Gastroesophageal sphincter (tissue), 4 donors: ENCODE data around the gene MXD1. TPM values are rescaled to one million over a fixed set of nuclear protein-coding genes. Genes with fewer than 3 reads are reported as not detected.
"Not testable (repeated sequence)": the region's sequence is repeated elsewhere in the genome, so short reads cannot be mapped to it uniquely, and the experiment has no call there.

ENCODE experiments used
- ATAC-seq: fragments of 150-250 bp; one replicate; pipeline ENCODE4 v1.9.1; 2016; ENCODE audit warnings: mild to moderate bottlenecking, moderate library complexity
- H3K27ac ChIP-seq, 4 donors: fragments of 200-600 bp; sonication (generic) in 3 of 4; 1 replicate in 3 of 4; 2 replicates in 1 of 4; pipeline ENCODE4 v1.5.1; 2016 to 2019
- H3K27me3 ChIP-seq: fragments of 200-600 bp; sonication (generic); one replicate; pipeline ENCODE4 v1.5.1; 2019
- H3K36me3 ChIP-seq, 2 donors: fragments of 200-600 bp; sonication (generic); one replicate each; pipeline ENCODE4 v1.5.1; 2019; ENCODE audit warnings: control low read depth in 1 of 2
- H3K4me1 ChIP-seq, 3 donors: fragments of 200-600 bp; sonication (generic); 1 replicate in 2 of 3; 2 replicates in 1 of 3; pipeline ENCODE4 v1.5.1; 2016 to 2019; ENCODE audit warnings: control low read depth in 2 of 3
- H3K4me3 ChIP-seq, 2 donors: fragments of 200-600 bp; sonication (generic); one replicate each; pipeline ENCODE4 v1.5.1; 2019; ENCODE audit warnings: mild to moderate bottlenecking in 1 of 2, moderate library complexity in 1 of 2
- H3K9me3 ChIP-seq, 3 donors: fragments of 200-600 bp; sonication (generic); one replicate each; pipeline ENCODE4 v1.5.1; 2017 to 2019; ENCODE audit warnings: control low read depth in 2 of 3
- CTCF ChIP-seq, 4 experiments: fragments of 200-600 bp in 2 of 4; fragments of 450-650 bp in 2 of 4; sonication (generic) in 1 of 4; IDR thresholded peaks; one replicate each; pipeline ENCODE4 v1.5.1; 2017 to 2019; ENCODE audit warnings: antibody characterized with exemption in 4 of 4, mild to moderate bottlenecking in 2 of 4, moderate library complexity in 2 of 4
- EP300 ChIP-seq: sonication (generic); formaldehyde crosslinking; IDR thresholded peaks from one replicate; pipeline ENCODE4 v1.6.1; 2017; ENCODE audit warnings: antibody characterized with exemption, mild to moderate bottlenecking
- POLR2A ChIP-seq, 2 donors: fragments of 450-650 bp; IDR thresholded peaks; one replicate each; pipeline ENCODE4 v1.6.1; 2017; ENCODE audit warnings: antibody characterized with exemption in 2 of 2, mild to moderate bottlenecking in 2 of 2, moderate library complexity in 1 of 2
- POLR2AphosphoS5 ChIP-seq: sonication (generic); formaldehyde crosslinking; IDR thresholded peaks from one replicate; pipeline ENCODE4 v1.6.1; 2017; ENCODE audit warnings: antibody characterized with exemption
- WGBS, 2 donors: methylation state at CpG; one replicate each; pipeline ENCODE4 v1.1.5; 2018; ENCODE audit warnings: low coverage in 1 of 2; 5-methylcytosine and 5-hydroxymethylcytosine counted together
- total RNA-seq, 4 donors: library from RNA; depleted of rRNA; stranded (reverse); fragments of >200 nt; gene quantifications; one replicate each; pipeline ENCODE4 v1.1.0, GENCODE V29; 2016

The MXD1 gene
- total RNA-seq, 4 donors from 2014 or later, result 10.5 to 15.6 (median 13.3) TPM

- peaks cover 2 to 27% (median 9%) of the 10 kb centered on the region in 3 donors for H3K4me1 ChIP-seq
- H3K27ac ChIP-seq, result peak within 1 kb of the TSS; percentile 35 to 87 (median 78)
- H3K4me3 ChIP-seq, result peak within 1 kb of the TSS; percentile 65 to 82
- H3K9me3 ChIP-seq, result peaks cover 0 to 5% (median 0%) of the 10 kb centered on the region in 3 donors
- peaks cover 0 to 36% of the 10 kb centered on the region in 2 donors for H3K36me3 ChIP-seq
- no peaks in the 10 kb centered on the region for H3K27me3 ChIP-seq
- WGBS, 2 donors, result 0% methylated on average over 7 to 29 of the region's 32 CpGs
- ATAC-seq, result peak; percentile 87
- peak in 1 of 2 donors; percentile 57 for TF ChIP-seq POLR2A (IDR thresholded peaks at IDR 0.05)
- TF ChIP-seq CTCF (IDR thresholded peaks at IDR 0.05), result peak in 1 of 4 experiments; percentile 9
- TF ChIP-seq EP300, result no peak
- TF ChIP-seq POLR2AphosphoS5, result peak; percentile 75
Measured at GRCh38 chr2:69893684-69894551, 21.0 kb upstream of the MXD1 start, which contains the start of gene SNRNP27. SNRNP27 (plus strand) TSS chr2:69893956; CDS start chr2:69893985, 29 bp downstream.

- not testable (repeated sequence) for H3K27me3 ChIP-seq, ATAC-seq, H3K9me3 ChIP-seq
- H3K27ac ChIP-seq, result peak overlapping the region in 3 of 4 donors; percentile 1 to 87 (median 82)
- peaks cover 0 to 45% of the 10 kb centered on the region in 2 donors for H3K36me3 ChIP-seq
- peaks cover 2 to 32% (median 9%) of the 10 kb centered on the region in 3 donors for H3K4me1 ChIP-seq
- WGBS, 2 donors, result 23 to 28% methylated on average over 12 to 15 of the region's 23 CpGs
- peak overlapping the region; percentile 65 to 82 for H3K4me3 ChIP-seq
Measured at GRCh38 chr2:69894737-69895136, 20.2 kb upstream of the MXD1 start.

- H3K27ac ChIP-seq, result peak overlapping the region in 1 of 4 donors; percentile 22
- H3K4me3 ChIP-seq, result no peak overlapping the region
- TF ChIP-seq CTCF (IDR thresholded peaks at IDR 0.05) (no peak), POLR2AphosphoS5 (no peak), POLR2A (IDR thresholded peaks at IDR 0.05) (no peak), EP300 (no peak)
Measured at GRCh38 chr2:69902213-69902922, 12.5 kb upstream of the MXD1 start.

GRCh38 chr2:69907216-69907615 lies 7.7 kb upstream of the MXD1 start:
- H3K27me3 ChIP-seq, result no peaks in the 10 kb centered on the region
- no peak for TF ChIP-seq EP300
- no peak overlapping the region for H3K27ac ChIP-seq
- H3K36me3 ChIP-seq, result peaks cover 0 to 94% of the 10 kb centered on the region in 2 donors
- ATAC-seq, result no peak
- peaks cover 0 to 11% (median 0%) of the 10 kb centered on the region in 3 donors for H3K4me1 ChIP-seq
- no peaks in the 10 kb centered on the region for H3K9me3 ChIP-seq
- H3K4me3 ChIP-seq, result no peak overlapping the region

More at GRCh38 chr2:69902213-69902922, 12.5 kb upstream of the MXD1 start:
- ATAC-seq, result no peak
- Histone ChIP-seq H3K4me1 (peaks cover 0 to 27% (median 0%) of the 10 kb centered on the region in 3 donors), H3K36me3 (peaks cover 0 to 100% of the 10 kb centered on the region in 2 donors), H3K27me3 (no peaks in the 10 kb centered on the region), H3K9me3 (no peaks in the 10 kb centered on the region)
- WGBS, 2 donors, result 68 to 72% methylated on average over 5 to 8 of the region's 8 CpGs

GRCh38 chr2:69911985-69912563 lies 2.8 kb upstream of the MXD1 start:
- Histone ChIP-seq H3K4me1 (peaks cover 4 to 37% (median 18%) of the 10 kb centered on the region in 3 donors), H3K4me3 (no peak overlapping the region), H3K9me3 (no peaks in the 10 kb centered on the region), H3K27me3 (no peaks in the 10 kb centered on the region), H3K36me3 (peaks cover 0 to 45% of the 10 kb centered on the region in 2 donors), H3K27ac (peak overlapping the region in 3 of 4 donors; percentile 8 to 98 (median 22))
- TF ChIP-seq CTCF (IDR thresholded peaks at IDR 0.05), result peak; percentile 35 to 68 (median 57)
- TF ChIP-seq POLR2A (IDR thresholded peaks at IDR 0.05), result no peak
- 0 to 3% methylated on average over 2 of the region's 2 CpGs for WGBS, 2 donors
- ATAC-seq, result no peak
